Ascending aorta (tissue), 2 donors: ENCODE data around the gene STXBP5. TPM values are rescaled to one million over a fixed set of nuclear protein-coding genes. Genes with fewer than 3 reads are reported as not detected.

Source experiments
- DNase-seq, 2 donors: peaks; one replicate each; pipeline ENCODE4 v3.0.0-alpha.2; 2019; ENCODE audit warnings: low spot score in 2 of 2
- H3K27ac ChIP-seq, 2 donors: fragments of 200-600 bp; sonication (generic); one replicate each; pipeline ENCODE4 v1.5.1; 2016 to 2017; ENCODE audit warnings: mild to moderate bottlenecking in 1 of 2
- H3K27me3 ChIP-seq: fragments of 200-600 bp; sonication (generic); one replicate; pipeline ENCODE4 v1.5.1; 2017
- H3K36me3 ChIP-seq, 2 donors: fragments of 200-600 bp; sonication (generic); one replicate each; pipeline ENCODE4 v1.5.1; 2016
- H3K4me1 ChIP-seq, 2 donors: fragments of 200-600 bp; sonication (generic); one replicate each; pipeline ENCODE4 v1.5.1; 2016 to 2017; ENCODE audit warnings: mild to moderate bottlenecking in 1 of 2
- H3K4me3 ChIP-seq, 2 donors: fragments of 200-600 bp; sonication (generic); one replicate each; pipeline ENCODE4 v1.5.1; 2016 to 2017; ENCODE audit warnings: mild to moderate bottlenecking in 1 of 2
- H3K9me3 ChIP-seq, 2 donors: fragments of 200-600 bp; sonication (generic); one replicate each; pipeline ENCODE4 v1.5.1; 2016
- CTCF ChIP-seq, 3 experiments: fragments of 200-600 bp in 2 of 3; fragments of 450-650 bp in 1 of 3; sonication (generic) in 2 of 3; IDR thresholded peaks; one replicate each; pipeline ENCODE4 v1.5.1; 2016 to 2019; ENCODE audit warnings: antibody characterized with exemption in 3 of 3, mild to moderate bottlenecking in 1 of 3, moderate library complexity in 1 of 3
- intact Hi-C: fragments of 100-400 bp; cut with DNase I; formaldehyde crosslinking; loops from one replicate; pipeline ENCODE4 v1.15.1; 2023
- total RNA-seq: library from RNA; depleted of rRNA; stranded (reverse); fragments of >200 nt; gene quantifications from one replicate; pipeline ENCODE4 v1.1.0, GENCODE V29; 2016

STXBP5 gene
- total RNA-seq, 1 donor from 2014 or later: 13.6 TPM

GRCh38 chr6:147226163-147226724, 22.0 kb downstream of the STXBP5 start:
- Histone ChIP-seq H3K27me3 (no peaks in the 10 kb centered on the region), H3K4me3 (no peak overlapping the region), H3K36me3 (no peaks in the 10 kb centered on the region), H3K27ac (no peak overlapping the region), H3K4me1 (no peaks in the 10 kb centered on the region), H3K9me3 (no peaks in the 10 kb centered on the region)
- intact Hi-C loops: no loop called here
- DNase-seq: no peak
- no peak for TF ChIP-seq CTCF (IDR thresholded peaks at IDR 0.05)

- Histone ChIP-seq H3K27ac (no peak overlapping the region), H3K4me3 (no peak overlapping the region), H3K4me1 (no peaks in the 10 kb centered on the region), H3K9me3 (no peaks in the 10 kb centered on the region), H3K36me3 (no peaks in the 10 kb centered on the region), H3K27me3 (no peaks in the 10 kb centered on the region)
- intact Hi-C loops: no loop called here
- no peak for TF ChIP-seq CTCF (IDR thresholded peaks at IDR 0.05)
- DNase-seq: no peak
These were observed 22.7 kb downstream of the STXBP5 start for GRCh38 chr6:147226877-147227276.

- no peak for DNase-seq
- intact Hi-C loops: no loop called here
- no peak for TF ChIP-seq CTCF (IDR thresholded peaks at IDR 0.05)
These were observed 23.6 kb downstream of the STXBP5 start for GRCh38 chr6:147227770-147228320.

GRCh38 chr6:147231589-147231988, 27.4 kb downstream of the STXBP5 start:
- no peak for TF ChIP-seq CTCF (IDR thresholded peaks at IDR 0.05)
- no peak overlapping the region for H3K27ac ChIP-seq
- no peaks in the 10 kb centered on the region for H3K4me1 ChIP-seq
- no peak for DNase-seq
- intact Hi-C loops: no loop called here
- no peaks in the 10 kb centered on the region for H3K27me3 ChIP-seq
- no peaks in the 10 kb centered on the region for H3K9me3 ChIP-seq
- H3K36me3 ChIP-seq: no peaks in the 10 kb centered on the region
- H3K4me3 ChIP-seq: no peak overlapping the region

More at GRCh38 chr6:147227770-147228320, 23.6 kb downstream of the STXBP5 start:
- H3K27ac ChIP-seq: no peak overlapping the region
- H3K36me3 ChIP-seq: no peaks in the 10 kb centered on the region
- H3K9me3 ChIP-seq: no peaks in the 10 kb centered on the region
- no peaks in the 10 kb centered on the region for H3K4me1 ChIP-seq
- H3K4me3 ChIP-seq: no peak overlapping the region
- H3K27me3 ChIP-seq: no peaks in the 10 kb centered on the region

- DNase-seq: no peak
- Histone ChIP-seq H3K4me1 (no peaks in the 10 kb centered on the region), H3K27me3 (no peaks in the 10 kb centered on the region), H3K9me3 (no peaks in the 10 kb centered on the region), H3K4me3 (no peak overlapping the region), H3K27ac (no peak overlapping the region), H3K36me3 (peaks cover 4 to 13% of the 10 kb centered on the region in 2 donors)
- intact Hi-C loops: no loop called here
- no peak for TF ChIP-seq CTCF (IDR thresholded peaks at IDR 0.05)
These were observed 30.5 kb downstream of the STXBP5 start for GRCh38 chr6:147234685-147235084.
